Measurements from ENCODE around the gene RUNX1. TPM values are rescaled to one million over a fixed set of nuclear protein-coding genes. Genes with fewer than 3 reads are reported as not detected.

Gene RUNX1
- total and polyA plus RNA-seq, 2 donors (not counting 1 experiment from before 2014, with no cell fraction given) = 26.3 to 73.0 TPM

GRCh38 chr21:34935452-34935851 lies 113.7 kb downstream of the RUNX1 start:
- H3K27me3 ChIP-seq (replicated peaks in 1 of 4; ENCODE audit: control extremely low read depth in 1 of 4, control insufficient read depth in 3 of 4, insufficient read depth in 4 of 4, low read length in 3 of 4) = no peaks in the 10 kb centered on the region
- peak overlapping the region; percentile 70 for H3K27ac Mint-ChIP-seq
- ChIA-PET POLR2A (no interaction called here), CTCF (interaction anchor here (0.7 to 1.3 kb wide), 3 partner anchors 33 to 116 kb away, joined by 3 to 6 read pairs (median 3); no protein-coding TSS in a partner anchor)
- TF ChIP-seq CTCF (IDR thresholded peaks at IDR 0.05) = no peak
- intact Hi-C loops (cut with micrococcal nuclease) = loop anchor here (2.0 to 10.0 kb wide), 2 partner anchors 49 to 113 kb away; partner anchors contain the start of gene RUNX1
- H3K4me3 ChIP-seq (ENCODE audit: control extremely low read depth in 1 of 5, extremely low read depth in 1 of 5, insufficient read depth in 1 of 5, low read depth in 2 of 5, low read length in 4 of 5) = no peak overlapping the region
- H3K4me1 Mint-ChIP-seq = peaks cover 74% of the 10 kb centered on the region
- no peak for ATAC-seq (ENCODE audit: low read depth)
- H3K4me1 ChIP-seq (ENCODE audit: control insufficient read depth in 2 of 2, insufficient read depth in 2 of 2, low read length in 2 of 2) = peaks cover 37 to 40% of the 10 kb centered on the region in 2 donors
- H2AFZ ChIP-seq (ENCODE audit: insufficient read depth, low read depth, low read length, poor library complexity, severe bottlenecking) = no peak overlapping the region
- no peak overlapping the region for H3K4me2 ChIP-seq (replicated peaks; ENCODE audit: low read depth, low read length, poor library complexity, severe bottlenecking)
- DNase-seq = no peak
- H4K20me1 ChIP-seq (ENCODE audit: control insufficient read depth, insufficient read depth, low read length, poor library complexity, severe bottlenecking) = no peaks in the 10 kb centered on the region
- no peaks in the 10 kb centered on the region for H3K27me3 Mint-ChIP-seq
- H3K36me3 ChIP-seq (replicated peaks in 1 of 2; ENCODE audit: control extremely low read depth in 1 of 2, control insufficient read depth in 1 of 2, extremely low read depth in 1 of 2, insufficient read depth in 2 of 2, low read length in 1 of 2) = no peaks in the 10 kb centered on the region
- no peak overlapping the region for H3K9ac ChIP-seq (ENCODE audit: low read length)
- H3K27ac ChIP-seq (ENCODE audit: low read length in 2 of 2) = peak overlapping the region in 1 of 2 donors; percentile 92
- peaks cover 64% of the 10 kb centered on the region for H3K79me2 ChIP-seq (ENCODE audit: control insufficient read depth, insufficient read depth, low read length)
- H3K9me3 ChIP-seq (ENCODE audit: control extremely low read depth in 1 of 3, control insufficient read depth in 2 of 3, insufficient read depth in 1 of 3, low read length in 2 of 3) = no peaks in the 10 kb centered on the region
- no peak overlapping the region for H3K4me3 Mint-ChIP-seq
- H3K9me3 Mint-ChIP-seq (ENCODE audit: insufficient read depth) = no peaks in the 10 kb centered on the region
- no CpG with 5 or more reads among the region's 1 CpG for WGBS (ENCODE audit: insufficient coverage)

- Mint-ChIP-seq H3K4me1 (peaks cover 68% of the 10 kb centered on the region), H3K9me3 (ENCODE audit: insufficient read depth) (no peaks in the 10 kb centered on the region), H3K27ac (peak overlapping the region; percentile 93), H3K4me3 (peak overlapping the region; percentile 83), H3K27me3 (no peaks in the 10 kb centered on the region)
- ATAC-seq (ENCODE audit: low read depth) (no peak), DNase-seq (no peak)
- peaks cover 37 to 40% of the 10 kb centered on the region in 2 donors for H3K4me1 ChIP-seq (ENCODE audit: control insufficient read depth in 2 of 2, insufficient read depth in 2 of 2, low read length in 2 of 2)
- H2AFZ ChIP-seq (ENCODE audit: insufficient read depth, low read depth, low read length, poor library complexity, severe bottlenecking) = peak overlapping the region; percentile 84
- peaks cover 61% of the 10 kb centered on the region for H3K79me2 ChIP-seq (ENCODE audit: control insufficient read depth, insufficient read depth, low read length)
- peak overlapping the region; percentile 83 for H3K4me2 ChIP-seq (replicated peaks; ENCODE audit: low read depth, low read length, poor library complexity, severe bottlenecking)
- peak overlapping the region in 1 of 5 experiments; percentile 63 for H3K4me3 ChIP-seq (ENCODE audit: control extremely low read depth in 1 of 5, extremely low read depth in 1 of 5, insufficient read depth in 1 of 5, low read depth in 2 of 5, low read length in 4 of 5)
- 88% methylated on average over 1 of the region's 2 CpGs for WGBS (ENCODE audit: insufficient coverage)
- peak overlapping the region; percentile 72 for H3K9ac ChIP-seq (ENCODE audit: low read length)
- intact Hi-C loops (cut with micrococcal nuclease) = loop anchor here (2.0 to 10.0 kb wide), 3 partner anchors 50 to 114 kb away; partner anchors contain the start of gene RUNX1
- H3K27ac ChIP-seq (ENCODE audit: low read length in 2 of 2) = peak overlapping the region; percentile 83 to 92
- CTCF ChIA-PET = interaction anchor here (0.7 to 2.4 kb wide), 8 partner anchors 12 to 189 kb away, joined by 3 to 13 read pairs (median 4); no protein-coding TSS in a partner anchor
- TF ChIP-seq EZH2 (IDR thresholded peaks at IDR 0.05; ENCODE audit: borderline replicate concordance, insufficient read depth, low read depth, low read length, poor library complexity, severe bottlenecking) (no peak), CTCF (IDR thresholded peaks at IDR 0.05) (no peak)
- POLR2A ChIA-PET = interaction anchor here (0.9 kb wide), 1 partner anchor 45 kb away, joined by 3 read pairs; no protein-coding TSS in a partner anchor
- H3K9me3 ChIP-seq (ENCODE audit: control extremely low read depth in 1 of 3, control insufficient read depth in 2 of 3, insufficient read depth in 1 of 3, low read length in 2 of 3) = no peaks in the 10 kb centered on the region
- no peaks in the 10 kb centered on the region for H4K20me1 ChIP-seq (ENCODE audit: control insufficient read depth, insufficient read depth, low read length, poor library complexity, severe bottlenecking)
- H3K36me3 ChIP-seq (replicated peaks in 1 of 2; ENCODE audit: control extremely low read depth in 1 of 2, control insufficient read depth in 1 of 2, extremely low read depth in 1 of 2, insufficient read depth in 2 of 2, low read length in 1 of 2) = no peaks in the 10 kb centered on the region
- no peaks in the 10 kb centered on the region for H3K27me3 ChIP-seq (replicated peaks in 1 of 4; ENCODE audit: control extremely low read depth in 1 of 4, control insufficient read depth in 3 of 4, insufficient read depth in 4 of 4, low read length in 3 of 4)
Observed at GRCh38 chr21:34934350-34934749, 114.8 kb downstream of the RUNX1 start.

All from B cell (primary cell).